C4-2B (cell line): Measurements from ENCODE around the gene SBNO2.

ENCODE experiments used
- CTCF ChIP-seq: fragments of 450-650 bp; conservative IDR thresholded peaks from 2 replicates; pipeline ENCODE4 v1.5.1; 2017; ENCODE audit warnings: mild to moderate bottlenecking
- ZFX ChIP-seq: fragments of 450-650 bp; IDR thresholded peaks from 2 replicates; pipeline ENCODE4 v1.6.1; 2017

- TF ChIP-seq CTCF (no peak), ZFX (no peak)
Measured at GRCh38 chr19:1123885-1124677, 50.0 kb downstream of the SBNO2 start.
